ENCODE data around the gene SCG3. TPM values are rescaled to one million over a fixed set of nuclear protein-coding genes. Genes with fewer than 3 reads are reported as not detected.

SCG3 gene
- total RNA-seq, 1 donor from 2014 or later, result not detected

- no peak for DNase-seq (ENCODE audit: low read depth)
These were observed 3.9 kb upstream of the SCG3 start for GRCh38 chr15:51677452-51677851.

GRCh38 chr15:51678096-51678495 is 3.2 kb upstream of the SCG3 start:
- DNase-seq (ENCODE audit: low read depth), result no peak

GRCh38 chr15:51680321-51680720 is 982 bp upstream of the SCG3 start:
- no peak for DNase-seq (ENCODE audit: low read depth)

GRCh38 chr15:51687565-51687964 is 6.3 kb downstream of the SCG3 start:
- DNase-seq (ENCODE audit: low read depth), result no peak

- DNase-seq (ENCODE audit: low read depth), result no peak
These were observed 7.6 kb downstream of the SCG3 start for GRCh38 chr15:51688863-51689262.

- no peak for DNase-seq (ENCODE audit: low read depth)
These were observed 10.9 kb downstream of the SCG3 start for GRCh38 chr15:51692154-51692553.

GRCh38 chr15:51696566-51696965 is 15.3 kb downstream of the SCG3 start:
- no peak for DNase-seq (ENCODE audit: low read depth)

- DNase-seq (ENCODE audit: low read depth), result no peak
These were observed 15.9 kb downstream of the SCG3 start for GRCh38 chr15:51697163-51697562.

GRCh38 chr15:51699373-51699772 is 18.1 kb downstream of the SCG3 start:
- DNase-seq (ENCODE audit: low read depth), result no peak

- DNase-seq (ENCODE audit: low read depth), result no peak
These were observed 21.4 kb downstream of the SCG3 start for GRCh38 chr15:51702710-51703109.

- peak; percentile 83 for DNase-seq (ENCODE audit: low read depth)
These were observed 25.0 kb downstream of the SCG3 start for GRCh38 chr15:51706291-51706690.

- DNase-seq (ENCODE audit: low read depth), result no peak
These were observed 25.8 kb downstream of the SCG3 start for GRCh38 chr15:51706926-51707608.

- no peak for DNase-seq (ENCODE audit: low read depth)
These were observed 26.7 kb downstream of the SCG3 start for GRCh38 chr15:51708013-51708412.

- no peak for DNase-seq (ENCODE audit: low read depth)
These were observed 27.7 kb downstream of the SCG3 start for GRCh38 chr15:51709031-51709430.

GRCh38 chr15:51714162-51714561 is 32.9 kb downstream of the SCG3 start:
- DNase-seq (ENCODE audit: low read depth), result no peak

GRCh38 chr15:51714911-51715310 is 33.6 kb downstream of the SCG3 start:
- DNase-seq (ENCODE audit: low read depth), result no peak

- DNase-seq (ENCODE audit: low read depth), result no peak
These were observed 36.9 kb downstream of the SCG3 start for GRCh38 chr15:51718219-51718618.

- DNase-seq (ENCODE audit: low read depth), result no peak
These were observed 37.4 kb downstream of the SCG3 start for GRCh38 chr15:51718746-51719145.

- no peak for DNase-seq (ENCODE audit: low read depth)
These were observed 39.1 kb downstream of the SCG3 start for GRCh38 chr15:51720201-51720995.

GRCh38 chr15:51721199-51721960 is 40.1 kb downstream of the SCG3 start:
- DNase-seq (ENCODE audit: low read depth), result no peak

- no peak for DNase-seq (ENCODE audit: low read depth)
These were observed 42.9 kb downstream of the SCG3 start for GRCh38 chr15:51724199-51724598.

- no peak for DNase-seq (ENCODE audit: low read depth)
These were observed 43.4 kb downstream of the SCG3 start for GRCh38 chr15:51724673-51725072.
